HG03159 (cell line): ENCODE measurements around the gene HDAC5.
"Not testable (repeated sequence)": the region's sequence is repeated elsewhere in the genome, so short reads cannot be mapped to it uniquely, and the experiment has no call there.

Experiments
- ATAC-seq: cut with Tn5 transposase; IDR thresholded peaks from one replicate; pipeline ENCODE4 v1.9.1; 2021; ENCODE audit warnings: mild to moderate bottlenecking, moderate library complexity; ENCODE audit not compliant: unreplicated experiment

HDAC5 gene

GRCh38 chr17:44123356-44124117 lies at the start of gene HDAC5:
Gene HDAC5 (minus strand): TSS chr17:44123641. CDS start chr17:44117515, 6,126 bp downstream.
- ATAC-seq, result peak; percentile 86

DNA sequence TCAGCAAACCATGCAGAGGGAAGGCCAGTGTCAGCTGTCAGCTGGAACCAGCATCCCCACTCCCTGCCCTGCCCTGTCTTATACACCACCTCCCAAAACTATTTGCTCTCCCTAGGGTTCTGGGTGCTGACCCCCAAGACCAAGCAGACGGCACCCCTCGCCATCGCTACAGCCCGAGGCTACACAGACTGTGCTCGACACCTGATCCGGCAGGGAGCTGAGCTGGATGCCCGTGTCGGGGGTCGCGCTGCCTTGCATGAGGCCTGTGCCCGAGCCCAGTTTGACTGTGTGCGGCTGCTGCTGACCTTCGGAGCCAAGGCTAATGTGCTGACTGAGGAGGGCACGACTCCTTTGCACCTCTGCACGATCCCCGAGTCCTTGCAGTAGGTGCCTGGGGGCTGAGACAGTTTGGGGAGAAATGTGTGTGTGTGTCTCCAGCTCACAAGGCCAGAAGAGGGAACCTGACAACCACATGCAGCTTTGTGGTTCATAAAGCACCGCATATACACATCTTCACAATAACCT lies 48.6 kb upstream of the HDAC5 start:
- ATAC-seq, result no peak

DNA sequence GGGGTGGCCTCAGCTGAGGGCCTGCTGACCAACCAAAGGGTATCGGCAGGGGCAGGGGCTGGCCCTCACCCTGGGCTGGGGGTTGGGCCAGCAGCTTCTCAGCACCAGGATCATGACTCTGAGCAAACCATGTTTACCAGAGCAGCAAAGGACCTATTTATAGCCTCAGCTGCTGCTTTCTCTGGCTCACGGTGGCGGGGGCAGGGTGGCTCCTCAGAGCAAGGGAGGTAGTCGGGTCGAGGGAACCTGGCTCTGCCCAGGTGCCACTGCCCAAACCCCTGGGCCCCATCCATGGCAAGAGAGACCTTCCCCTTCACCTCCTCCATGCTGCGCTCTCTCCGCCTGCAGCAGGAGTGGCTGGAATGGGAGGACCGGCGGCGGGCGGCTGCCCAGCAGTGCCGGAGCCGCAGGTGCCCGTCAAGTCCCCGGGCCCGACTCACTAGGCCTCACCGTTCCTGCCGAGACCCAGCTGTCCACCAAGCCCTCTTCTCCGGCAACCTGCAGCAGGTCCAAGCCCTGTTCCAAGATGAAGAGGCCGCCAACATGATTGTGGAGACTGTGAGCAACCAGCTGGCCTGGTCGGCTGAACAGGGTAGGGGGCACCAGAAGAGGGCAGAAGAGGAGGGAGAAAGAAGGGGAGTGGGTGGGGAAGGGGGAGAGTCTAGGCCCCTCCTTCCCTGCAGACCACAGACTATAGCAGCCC lies 47.2 kb upstream of the HDAC5 start, which contains the start of gene ASB16:
Gene ASB16 (plus strand): TSS at position 206 of the 703 bp plus-strand sequence. CDS start 86 bp downstream, at position 292.
- no peak for ATAC-seq

GRCh38 chr17:44170135-44170498 lies 46.7 kb upstream of the HDAC5 start:
- ATAC-seq, result no peak

DNA sequence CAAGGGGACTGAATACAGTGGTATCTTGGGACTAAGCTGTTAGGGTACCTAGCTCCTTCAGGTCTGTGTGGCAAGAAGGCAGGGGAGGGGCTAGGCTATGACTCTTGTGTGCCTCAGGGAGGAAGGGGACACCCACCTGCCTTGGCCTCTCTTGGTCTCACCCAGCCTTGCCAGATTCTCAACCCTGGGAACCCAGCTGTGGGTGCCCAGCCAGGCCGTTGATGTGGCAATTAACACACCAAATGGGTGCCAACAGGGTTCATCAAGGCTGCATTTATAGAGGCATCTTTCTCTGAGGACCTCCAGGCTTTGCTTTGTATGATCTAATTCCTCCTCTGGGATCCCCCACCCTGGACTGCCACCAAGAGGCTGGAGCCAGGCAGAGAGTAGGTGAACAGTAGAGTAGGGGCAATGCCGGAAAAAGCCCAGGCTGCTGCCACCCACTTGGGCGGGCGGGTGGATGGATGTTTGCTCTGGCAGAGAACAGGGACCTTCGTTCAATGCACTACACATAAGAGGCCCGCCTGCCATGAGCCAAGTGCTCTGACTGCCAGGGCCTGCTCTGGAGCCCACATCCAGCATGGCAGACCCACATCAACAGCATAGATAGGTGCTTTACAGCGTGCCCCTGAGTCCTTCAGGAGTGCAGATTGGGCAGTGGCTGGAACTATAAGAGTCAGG lies 43.9 kb upstream of the HDAC5 start:
- ATAC-seq, result no peak

- no peak for ATAC-seq
Measured at GRCh38 chr17:44164476-44164875, 41.0 kb upstream of the HDAC5 start.

DNA sequence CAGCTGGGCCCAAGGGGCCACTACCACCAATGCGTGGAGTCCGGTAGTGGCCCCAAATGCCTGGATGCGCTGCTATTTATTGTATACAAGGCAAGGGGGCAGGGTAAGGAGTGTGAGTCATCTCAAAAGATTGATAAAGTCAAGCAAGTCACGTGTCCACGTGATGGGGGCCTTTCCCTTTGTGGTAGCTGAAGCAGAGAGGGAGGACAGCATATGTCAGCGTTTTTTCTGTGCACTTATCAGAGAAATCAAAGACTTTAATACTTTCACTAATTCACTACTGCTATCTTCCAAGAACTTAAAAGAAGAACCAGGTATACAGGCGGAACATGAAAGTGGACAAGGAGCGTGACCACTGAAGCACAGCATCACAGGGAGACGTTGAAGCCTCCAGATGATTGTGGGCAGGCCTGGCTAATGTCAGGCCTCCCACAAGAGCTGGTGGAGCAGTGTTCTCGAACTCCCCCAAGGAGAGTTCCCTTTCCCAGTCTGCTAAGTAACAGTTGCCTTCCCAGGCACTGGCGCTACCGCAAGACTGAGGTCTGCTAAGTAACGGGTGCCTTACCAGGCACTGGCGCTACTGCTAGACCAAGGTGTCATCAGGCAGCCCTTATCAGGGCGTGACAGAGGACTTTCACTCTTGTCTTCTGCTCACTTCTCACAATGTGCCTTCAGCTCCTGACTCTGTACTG lies 36.2 kb upstream of the HDAC5 start:
- ATAC-seq, result no peak

GRCh38 chr17:44155488-44155887 lies 32.0 kb upstream of the HDAC5 start:
- no peak for ATAC-seq

DNA sequence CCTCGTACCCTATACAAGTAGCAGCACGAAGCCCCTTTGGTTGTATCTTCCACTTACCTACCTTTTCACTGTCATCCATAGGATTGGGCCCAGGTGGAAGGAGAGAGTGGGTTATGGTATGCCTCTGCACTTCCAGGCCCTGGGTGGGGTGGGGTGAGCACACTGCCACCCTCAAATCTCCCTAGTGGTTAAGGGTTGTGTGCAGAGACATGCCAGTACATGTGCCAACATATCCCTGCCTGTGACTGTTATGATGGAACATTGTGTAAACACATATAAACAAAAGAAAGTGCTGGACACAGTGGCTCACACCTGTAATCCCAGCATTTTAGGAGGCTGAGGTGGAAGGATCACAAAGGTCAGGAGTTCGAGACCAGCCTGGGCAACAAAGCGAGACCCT lies 29.4 kb upstream of the HDAC5 start:
- no peak for ATAC-seq

- ATAC-seq, result no peak
Measured at GRCh38 chr17:44149750-44150329, 26.4 kb upstream of the HDAC5 start.

GRCh38 chr17:44149066-44149465 lies 25.6 kb upstream of the HDAC5 start:
- ATAC-seq, result not testable (repeated sequence)

- no peak for ATAC-seq
Measured at GRCh38 chr17:44147812-44148211, 24.4 kb upstream of the HDAC5 start.

- ATAC-seq, result no peak
Measured at GRCh38 chr17:44146375-44147346, 23.2 kb upstream of the HDAC5 start.

GRCh38 chr17:44144966-44145739 lies 21.7 kb upstream of the HDAC5 start:
- no peak for ATAC-seq

- not testable (repeated sequence) for ATAC-seq
Measured at GRCh38 chr17:44143921-44144320, 20.5 kb upstream of the HDAC5 start.

- ATAC-seq, result no peak
Measured at GRCh38 chr17:44137891-44138709, 14.7 kb upstream of the HDAC5 start.

DNA sequence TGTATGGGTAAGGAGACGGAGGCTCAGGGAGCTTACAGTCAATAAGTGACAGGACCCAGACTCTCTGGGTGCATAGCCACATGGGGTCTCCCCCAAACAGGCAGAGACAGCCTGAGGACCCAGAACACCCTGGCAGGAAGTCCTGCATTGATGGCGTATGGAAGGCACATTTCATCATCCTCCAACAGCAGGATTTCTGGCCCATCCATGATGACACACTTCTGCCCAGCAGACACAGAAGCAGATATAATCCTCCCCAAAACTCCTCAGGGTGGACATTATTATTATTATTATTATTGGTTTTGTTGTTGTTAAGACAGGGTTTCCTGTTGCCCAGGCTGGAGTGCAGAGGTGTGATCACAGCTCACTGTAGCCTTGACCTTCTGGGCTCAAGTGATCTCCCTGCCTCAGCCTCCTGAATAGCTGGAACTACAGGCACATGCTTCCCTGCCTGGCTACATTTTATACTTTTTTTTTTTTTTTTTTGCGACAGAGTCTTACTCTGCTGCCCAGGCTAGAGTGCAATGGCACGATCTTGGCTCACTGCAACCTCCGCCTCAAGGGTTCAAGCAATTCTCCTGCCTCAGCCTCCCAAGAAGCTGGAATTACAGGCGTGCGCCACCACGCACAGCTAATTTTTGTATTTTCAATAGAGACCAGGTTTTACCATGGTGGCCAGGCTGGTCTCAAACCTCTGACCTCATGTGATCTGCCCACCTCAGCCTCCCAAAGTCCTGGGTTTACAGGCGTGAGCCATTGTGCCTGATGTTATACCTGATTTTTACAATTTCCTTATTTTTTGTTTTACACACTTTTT lies 11.5 kb upstream of the HDAC5 start:
- ATAC-seq, result no peak
